HL-60 (cell line): ENCODE measurements around the gene ENO3.
A peak's percentile ranks its signal among the peaks of the same experiment; 100 is the strongest.

Experiments
- DNase-seq, 2 experiments: peaks; one replicate each; pipeline ENCODE4 v3.0.0-alpha.2; 2010 to 2020; ENCODE audit warnings: low read depth in 1 of 2, low spot score in 1 of 2
- H3K27ac ChIP-seq: fragments of 250-450 bp; sonication (Bioruptor Pico); replicated peaks from 2 replicates; pipeline ENCODE4 v1.5.1; 2020; ENCODE audit warnings: mild to moderate bottlenecking, moderate library complexity
- H3K27me3 ChIP-seq: fragments of 250-450 bp; sonication (Bioruptor Pico); 2 replicates; pipeline ENCODE4 v1.5.1; 2021; ENCODE audit warnings: mild to moderate bottlenecking, moderate library complexity; ENCODE audit not compliant: insufficient read depth, poor library complexity, severe bottlenecking
- H3K4me3 ChIP-seq: replicated peaks from 2 replicates; pipeline ENCODE4 v1.5.1; 2011; ENCODE audit warnings: mild to moderate bottlenecking, control low read depth, low read length; ENCODE audit not compliant: insufficient read depth
- CTCF ChIP-seq: IDR thresholded peaks from one replicate; pipeline ENCODE4 v1.5.1; 2011; ENCODE audit warnings: low read length, control low read depth, inconsistent platforms; ENCODE audit not compliant: insufficient read depth
- GABPA ChIP-seq: IDR thresholded peaks from 2 replicates; pipeline ENCODE4 v1.6.1; 2012; ENCODE audit warnings: low read depth
- POLR2AphosphoS5 ChIP-seq: IDR thresholded peaks from 2 replicates; pipeline ENCODE4 v1.6.1; 2012; ENCODE audit warnings: low read depth
- REST ChIP-seq: IDR thresholded peaks from 2 replicates; pipeline ENCODE4 v1.6.1; 2012; ENCODE audit warnings: low read depth; ENCODE audit not compliant: insufficient replicate concordance
- SPI1 ChIP-seq: IDR thresholded peaks from 2 replicates; pipeline ENCODE4 v1.6.1; 2012; ENCODE audit warnings: low read depth, mild to moderate bottlenecking, borderline replicate concordance
- long read RNA-seq: library from polyadenylated mRNA; unstranded; transcript quantifications from one replicate; pipeline ENCODE4 v2.0.0, GENCODE V29; 2020

ENO3 gene
- long read RNA-seq, partial matches to known transcripts, result 2 of 20 reads
- long read RNA-seq, other reads (novel, unspliced or antisense), result 18 of 20 reads

DNA sequence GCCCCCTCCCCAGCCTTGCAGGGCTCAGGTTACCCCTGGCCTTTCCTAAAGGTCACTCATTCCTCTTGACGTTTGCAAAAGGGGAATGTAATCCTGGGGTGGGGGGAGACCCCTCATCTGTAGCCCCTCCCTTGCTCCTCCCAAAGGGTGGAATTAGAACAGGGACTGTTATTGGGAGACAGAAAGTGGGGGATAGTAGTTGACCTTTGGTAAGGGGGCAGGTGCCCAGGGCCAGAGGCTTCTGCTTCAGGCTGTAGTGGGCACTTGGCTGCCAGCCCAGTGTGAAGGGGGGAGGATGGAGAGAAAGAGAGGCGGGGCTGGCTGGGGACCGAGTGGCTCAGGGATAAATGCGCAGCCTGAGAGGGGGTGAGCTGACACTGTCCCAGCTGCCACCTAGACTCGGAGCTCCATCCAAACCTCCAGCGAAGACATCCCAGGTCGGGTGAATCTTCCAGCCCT is at the start of gene ENO3:
Gene ENO3, plus strand, starts transcription at position 374 of the 459 bp plus-strand sequence. CDS start 711 bp downstream, outside the sequence.
- H3K27me3 ChIP-seq, result no peaks in the 10 kb centered on the region
- no peak for DNase-seq
- H3K27ac ChIP-seq, result peak within 1 kb of the TSS; percentile 98
- peak within 1 kb of the TSS; percentile 41 for H3K4me3 ChIP-seq
- no peak for TF ChIP-seq SPI1
- no peak for TF ChIP-seq REST
- no peak for TF ChIP-seq CTCF
- no peak for TF ChIP-seq POLR2AphosphoS5
- TF ChIP-seq GABPA, result no peak

GRCh38 chr17:4901648-4902344 is 49.1 kb upstream of the ENO3 start:
- TF ChIP-seq REST (no peak), CTCF (no peak), SPI1 (no peak), GABPA (no peak), POLR2AphosphoS5 (no peak)
- Histone ChIP-seq H3K27ac (no peak overlapping the region), H3K27me3 (peaks cover 7% of the 10 kb centered on the region), H3K4me3 (no peak overlapping the region)
- DNase-seq, result peak; percentile 28 to 53

- no peak for TF ChIP-seq POLR2AphosphoS5
- no peak for TF ChIP-seq SPI1
- TF ChIP-seq GABPA, result no peak
- TF ChIP-seq CTCF, result no peak
- TF ChIP-seq REST, result no peak
- peaks cover 7% of the 10 kb centered on the region for H3K27me3 ChIP-seq
- no peak overlapping the region for H3K27ac ChIP-seq
- DNase-seq, result no peak
- no peak overlapping the region for H3K4me3 ChIP-seq
Measured at GRCh38 chr17:4902540-4902939, 48.4 kb upstream of the ENO3 start.
